Activated naive CD4-positive, alpha-beta T cell treated with anti-CD3 and anti-CD28 coated beads for 36 hours (primary cell): Measurements from ENCODE around the gene GLCE. TPM values are rescaled to one million over a fixed set of nuclear protein-coding genes. Genes with fewer than 3 reads are reported as not detected.
"Not testable (repeated sequence)": the region's sequence is repeated elsewhere in the genome, so short reads cannot be mapped to it uniquely, and the experiment has no call there.

Source experiments
- CTCF ChIA-PET: fragments of 350-600 bp; sonication (Branson Sonifier 250); formaldehyde crosslinking; loops from one replicate; lab custom pipeline; 2021; ENCODE audit warnings: antibody characterized with exemption; lab: Charles Lee
- DNase-seq: peaks from one replicate; pipeline ENCODE4 v3.0.0-alpha.2; 2020
- H3K27ac Mint-ChIP-seq: one replicate; pipeline ENCODE4 v1.8.0; 2021; ENCODE audit warnings: mild to moderate bottlenecking, mixed read lengths
- H3K27me3 Mint-ChIP-seq: one replicate; pipeline ENCODE4 v1.8.0; 2021; ENCODE audit warnings: low read depth, mixed read lengths
- H3K36me3 Mint-ChIP-seq: one replicate; pipeline ENCODE4 v1.8.0; 2021; ENCODE audit warnings: low read depth, mixed read lengths
- H3K4me1 Mint-ChIP-seq: one replicate; pipeline ENCODE4 v1.8.0; 2021; ENCODE audit warnings: low read depth, mixed read lengths
- H3K4me3 Mint-ChIP-seq: one replicate; pipeline ENCODE4 v1.8.0; 2021; ENCODE audit warnings: mild to moderate bottlenecking, moderate library complexity, mixed read lengths
- H3K9me3 Mint-ChIP-seq: one replicate; pipeline ENCODE4 v1.8.0; 2021; ENCODE audit warnings: mixed read lengths
- intact Hi-C: fragments of 100-400 bp; cut with micrococcal nuclease; formaldehyde crosslinking; loops from one replicate; pipeline ENCODE4 v1.15.1; 2023
- total RNA-seq, 2 experiments: library from RNA; stranded (reverse); gene quantifications; one replicate each; pipeline ENCODE4 v1.2.3, GENCODE V29; 2021

Gene GLCE
- total RNA-seq, 2 experiments from 2014 or later = 2.5 to 2.6 TPM

DNA sequence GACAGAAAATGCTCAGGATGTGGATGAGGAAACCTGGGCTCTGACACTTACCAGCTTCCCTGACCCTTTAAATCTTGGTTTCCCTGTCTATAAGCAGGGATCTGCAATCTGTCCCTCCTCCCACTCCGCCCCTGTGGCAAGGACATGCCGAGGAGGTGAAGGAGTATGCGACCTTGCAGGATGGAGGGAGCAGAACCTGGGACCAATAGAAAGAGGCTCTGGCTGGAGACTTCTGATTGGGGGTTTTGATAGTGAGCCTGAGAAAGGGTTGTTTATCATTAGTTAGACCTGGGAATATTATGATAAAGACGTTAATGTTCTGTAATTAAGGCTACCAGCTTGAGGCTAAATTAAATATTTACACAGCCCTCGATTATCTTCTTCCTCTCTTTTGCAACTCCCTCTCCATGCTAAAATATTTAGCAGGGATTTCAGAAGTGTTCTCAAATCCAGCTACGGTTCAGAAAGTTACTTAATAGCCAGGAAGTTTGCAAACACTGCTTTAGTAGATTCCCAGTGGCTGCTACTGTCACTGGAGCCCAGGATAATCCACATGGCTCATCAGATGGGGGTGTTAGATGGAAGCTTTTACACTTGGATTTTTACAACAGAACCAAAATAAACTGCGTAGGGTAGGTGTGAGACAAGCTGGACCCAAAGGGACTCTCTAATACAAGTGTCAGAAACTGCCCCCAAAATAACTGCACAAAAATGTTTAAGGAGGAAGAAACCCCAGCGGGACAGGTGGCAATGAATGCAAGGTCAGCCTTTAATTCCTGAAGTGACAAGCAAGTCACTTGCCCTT lies 129.1 kb downstream of the GLCE start:
- Mint-ChIP-seq H3K36me3 (no peaks in the 10 kb centered on the region), H3K27ac (no peak overlapping the region), H3K27me3 (peaks cover 3% of the 10 kb centered on the region), H3K4me1 (no peaks in the 10 kb centered on the region), H3K9me3 (no peaks in the 10 kb centered on the region), H3K4me3 (no peak overlapping the region)
- intact Hi-C loops = no loop called here
- CTCF ChIA-PET = interaction anchor here (0.6 to 1.2 kb wide), 2 partner anchors 87 to 122 kb away, joined by 3 to 4 read pairs; no protein-coding TSS in a partner anchor
- DNase-seq = no peak

DNA sequence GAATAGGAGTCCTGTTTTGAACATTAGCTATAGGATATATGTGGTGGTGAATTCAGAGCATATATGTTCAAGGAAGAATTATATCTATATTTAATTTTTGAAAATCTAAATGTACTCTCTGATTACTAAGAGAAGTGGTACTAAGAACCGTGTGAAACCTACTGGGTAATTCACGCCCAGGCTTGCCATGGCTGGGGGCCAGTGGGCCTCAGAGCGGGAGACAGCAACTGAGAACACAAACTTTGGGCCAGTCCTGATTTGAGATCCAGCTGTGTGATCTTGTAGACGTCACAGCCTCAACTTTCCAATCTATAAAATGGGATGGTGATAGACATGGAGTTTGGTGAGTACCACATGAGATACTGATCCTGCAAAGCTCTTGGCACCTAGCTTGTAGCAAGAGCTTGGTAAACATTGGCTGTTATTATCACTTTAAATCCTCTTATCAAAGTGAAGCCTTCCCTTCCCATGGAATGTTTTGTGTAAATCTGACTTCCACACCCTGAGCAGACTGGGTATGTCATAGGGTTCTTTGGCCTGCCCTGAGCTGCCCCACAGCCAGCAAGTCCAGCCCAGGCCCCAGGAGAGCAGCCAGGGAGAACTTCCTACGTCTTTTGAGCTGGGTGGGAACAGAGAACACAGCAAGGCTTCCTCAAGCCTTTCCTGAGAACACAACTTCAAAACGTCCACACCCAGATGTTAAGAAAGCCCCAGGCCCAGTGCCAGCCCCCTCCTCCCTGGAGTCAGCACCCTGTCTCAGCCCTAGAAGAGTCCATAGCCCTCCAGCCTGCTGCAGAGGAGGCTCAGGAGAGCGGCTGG lies 130.1 kb downstream of the GLCE start:
- no peaks in the 10 kb centered on the region for H3K36me3 Mint-ChIP-seq

DNA sequence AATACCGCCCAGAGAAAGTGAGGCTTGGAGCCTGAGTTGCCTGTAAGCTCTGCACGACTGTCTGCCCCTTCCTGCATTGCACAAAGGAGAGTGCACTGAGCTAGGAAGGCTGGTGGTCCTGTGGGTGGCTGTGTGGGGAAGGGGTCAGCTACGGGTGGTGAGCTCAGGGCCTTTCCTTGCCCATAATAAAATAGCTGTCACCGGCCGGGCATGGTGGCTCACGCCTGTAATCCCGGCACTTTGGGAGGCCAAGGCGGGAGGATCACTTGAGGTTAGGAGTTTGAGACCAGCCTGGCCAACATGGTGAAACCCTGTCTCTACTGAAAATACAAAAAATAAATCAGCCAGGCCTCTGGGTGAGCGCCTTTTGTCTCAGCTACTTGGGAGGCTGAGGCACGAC lies 131.2 kb downstream of the GLCE start:
- DNase-seq, H3K4me1 Mint-ChIP-seq, H3K27me3 Mint-ChIP-seq, H3K9me3 Mint-ChIP-seq, H3K36me3 Mint-ChIP-seq, H3K27ac Mint-ChIP-seq, intact Hi-C loops, CTCF ChIA-PET, H3K4me3 Mint-ChIP-seq: not testable (repeated sequence)

More for the DNA sequence above, 130.1 kb downstream of the GLCE start:
- no peak overlapping the region for H3K27ac Mint-ChIP-seq
- CTCF ChIA-PET = interaction anchor here (0.7 kb wide), 1 partner anchor 24 kb away, joined by 3 read pairs; no protein-coding TSS in a partner anchor
- no peaks in the 10 kb centered on the region for H3K9me3 Mint-ChIP-seq
- no peak overlapping the region for H3K4me3 Mint-ChIP-seq
- DNase-seq = no peak
- H3K27me3 Mint-ChIP-seq = peaks cover 3% of the 10 kb centered on the region
- intact Hi-C loops = no loop called here
- H3K4me1 Mint-ChIP-seq = no peaks in the 10 kb centered on the region

DNA sequence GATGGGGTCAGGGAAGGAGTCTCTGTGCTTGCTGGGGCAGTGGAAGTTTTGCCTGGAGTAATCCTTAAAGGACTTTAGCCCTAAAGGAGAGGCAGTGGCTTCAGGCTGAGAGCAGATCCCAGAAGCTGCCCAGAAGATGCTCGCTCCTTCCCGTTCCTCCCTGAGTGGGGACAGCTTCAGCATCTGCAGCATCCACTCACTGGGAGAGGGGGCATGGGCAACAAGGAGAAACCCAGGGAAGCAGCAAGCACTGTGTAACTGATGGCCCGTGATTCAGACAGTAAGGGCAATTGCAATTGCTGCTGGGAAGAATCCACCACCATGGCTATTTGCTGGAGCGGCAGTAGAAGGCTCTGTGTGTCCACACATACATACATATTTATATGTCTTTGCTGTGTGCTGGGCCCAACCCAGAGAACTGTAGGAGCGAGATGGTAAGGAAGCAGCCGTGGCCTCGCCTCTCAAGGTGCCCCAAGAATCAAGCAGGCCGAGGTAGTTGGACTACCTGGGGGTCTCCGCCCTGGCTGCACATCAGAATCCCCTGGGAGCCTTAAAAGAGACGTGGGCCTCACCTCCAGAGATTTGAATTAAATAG lies 132.5 kb downstream of the GLCE start:
- H3K9me3 Mint-ChIP-seq = no peaks in the 10 kb centered on the region
- CTCF ChIA-PET = interaction anchor here (0.6 kb wide), 1 partner anchor 146 kb away, joined by 6 read pairs; no protein-coding TSS in a partner anchor
- H3K4me1 Mint-ChIP-seq = no peaks in the 10 kb centered on the region
- H3K36me3 Mint-ChIP-seq = no peaks in the 10 kb centered on the region
- intact Hi-C loops = no loop called here
- no peak overlapping the region for H3K4me3 Mint-ChIP-seq
- H3K27me3 Mint-ChIP-seq = peaks cover 20% of the 10 kb centered on the region
- no peak for DNase-seq
- no peak overlapping the region for H3K27ac Mint-ChIP-seq

- H3K27ac Mint-ChIP-seq = no peak overlapping the region
- DNase-seq = no peak
- H3K36me3 Mint-ChIP-seq = no peaks in the 10 kb centered on the region
- peaks cover 1% of the 10 kb centered on the region for H3K4me1 Mint-ChIP-seq
- H3K4me3 Mint-ChIP-seq = no peak overlapping the region
- CTCF ChIA-PET = interaction anchor here (0.6 kb wide), 1 partner anchor 145 kb away, joined by 6 read pairs; no protein-coding TSS in a partner anchor
- H3K27me3 Mint-ChIP-seq = peaks cover 24% of the 10 kb centered on the region
- H3K9me3 Mint-ChIP-seq = no peaks in the 10 kb centered on the region
- intact Hi-C loops = no loop called here
Measured at GRCh38 chr15:69293741-69294615, 133.5 kb downstream of the GLCE start.

DNA sequence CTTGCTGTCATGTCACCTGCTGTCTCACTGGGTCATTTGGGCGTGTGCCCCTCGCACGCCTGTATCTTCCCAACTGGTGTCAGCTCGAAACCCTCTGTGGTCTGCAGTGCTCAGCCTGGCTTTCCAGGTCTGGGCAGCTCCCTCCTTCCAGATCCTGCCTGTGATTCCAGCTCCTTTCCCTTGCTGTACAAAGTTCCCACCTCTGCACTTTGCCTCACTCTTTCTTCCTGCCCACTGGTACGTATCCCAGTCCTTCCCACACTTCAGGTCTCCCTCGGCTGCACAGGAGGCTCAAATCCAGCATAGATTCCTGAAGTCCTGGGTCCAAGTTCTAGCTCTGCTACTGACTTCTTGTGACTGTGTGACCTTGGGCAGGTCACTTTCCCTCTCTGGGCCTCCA lies 136.2 kb downstream of the GLCE start:
- Mint-ChIP-seq H3K27ac (no peak overlapping the region), H3K27me3 (peaks cover 40% of the 10 kb centered on the region), H3K4me1 (peaks cover 1% of the 10 kb centered on the region), H3K36me3 (no peaks in the 10 kb centered on the region), H3K4me3 (no peak overlapping the region), H3K9me3 (no peaks in the 10 kb centered on the region)
- intact Hi-C loops = no loop called here
- no peak for DNase-seq
- CTCF ChIA-PET = interaction anchor here (0.6 kb wide), 1 partner anchor 61 kb away, joined by 3 read pairs; no protein-coding TSS in a partner anchor

DNA sequence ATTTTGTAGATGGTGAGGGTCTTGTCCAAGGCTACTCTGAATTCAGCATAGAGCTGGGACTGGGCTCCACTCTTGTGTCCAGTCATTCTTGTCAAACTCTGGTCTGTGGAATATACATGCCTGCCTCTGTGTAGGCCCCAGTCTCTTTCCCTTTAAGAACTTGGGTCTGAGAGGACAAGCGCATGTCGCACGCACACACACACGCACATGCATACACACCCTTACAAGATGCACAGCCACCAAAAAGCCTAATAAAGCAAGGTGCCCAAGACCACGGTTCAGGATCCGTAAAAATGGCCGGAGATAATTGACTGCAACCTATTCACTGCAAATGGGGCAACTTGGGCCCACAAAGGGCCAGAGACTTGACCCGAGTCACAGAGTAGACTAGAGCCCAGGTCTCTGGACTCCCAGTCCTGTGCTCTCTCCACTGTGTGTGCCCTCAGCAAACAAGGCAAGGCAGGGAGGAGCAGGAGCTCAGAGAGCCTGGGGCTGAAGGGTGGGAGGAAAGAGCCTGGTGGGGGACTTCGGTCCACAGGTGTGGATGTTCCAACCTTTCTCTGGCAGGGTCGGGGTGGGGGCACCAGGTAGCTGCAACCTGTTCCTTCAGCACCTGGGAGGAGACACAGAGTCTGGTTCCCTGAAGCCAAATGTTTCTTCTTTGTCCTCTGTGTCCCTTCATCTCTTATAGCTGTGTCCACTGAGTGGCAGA lies 137.4 kb downstream of the GLCE start:
- intact Hi-C loops = no loop called here
- H3K27me3 Mint-ChIP-seq = peaks cover 52% of the 10 kb centered on the region
- H3K36me3 Mint-ChIP-seq = no peaks in the 10 kb centered on the region
- DNase-seq = no peak
- CTCF ChIA-PET = no interaction called here
- H3K9me3 Mint-ChIP-seq = no peaks in the 10 kb centered on the region
- peak overlapping the region; percentile 14 for H3K4me3 Mint-ChIP-seq
- no peak overlapping the region for H3K27ac Mint-ChIP-seq
- H3K4me1 Mint-ChIP-seq = peaks cover 1% of the 10 kb centered on the region

DNA sequence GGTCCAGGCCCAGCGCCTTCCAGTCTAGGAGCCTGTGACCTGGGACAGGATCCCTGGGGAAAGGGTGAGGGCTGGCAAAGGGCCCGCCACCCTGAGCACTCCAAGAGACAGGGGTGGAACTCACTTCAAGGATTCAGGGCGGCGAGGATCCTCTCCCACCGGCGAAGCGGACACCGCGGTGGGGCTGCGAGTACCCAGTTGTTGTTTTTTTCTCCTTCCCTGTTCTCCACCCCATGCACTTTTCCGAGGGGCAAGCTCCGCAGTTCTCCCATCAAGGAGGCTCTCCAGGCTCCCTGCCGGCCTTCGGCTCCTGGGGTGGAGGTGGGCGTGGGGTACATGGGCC lies 137.9 kb downstream of the GLCE start:
- H3K36me3 Mint-ChIP-seq = no peaks in the 10 kb centered on the region
- peak overlapping the region; percentile 14 for H3K4me3 Mint-ChIP-seq

DNA sequence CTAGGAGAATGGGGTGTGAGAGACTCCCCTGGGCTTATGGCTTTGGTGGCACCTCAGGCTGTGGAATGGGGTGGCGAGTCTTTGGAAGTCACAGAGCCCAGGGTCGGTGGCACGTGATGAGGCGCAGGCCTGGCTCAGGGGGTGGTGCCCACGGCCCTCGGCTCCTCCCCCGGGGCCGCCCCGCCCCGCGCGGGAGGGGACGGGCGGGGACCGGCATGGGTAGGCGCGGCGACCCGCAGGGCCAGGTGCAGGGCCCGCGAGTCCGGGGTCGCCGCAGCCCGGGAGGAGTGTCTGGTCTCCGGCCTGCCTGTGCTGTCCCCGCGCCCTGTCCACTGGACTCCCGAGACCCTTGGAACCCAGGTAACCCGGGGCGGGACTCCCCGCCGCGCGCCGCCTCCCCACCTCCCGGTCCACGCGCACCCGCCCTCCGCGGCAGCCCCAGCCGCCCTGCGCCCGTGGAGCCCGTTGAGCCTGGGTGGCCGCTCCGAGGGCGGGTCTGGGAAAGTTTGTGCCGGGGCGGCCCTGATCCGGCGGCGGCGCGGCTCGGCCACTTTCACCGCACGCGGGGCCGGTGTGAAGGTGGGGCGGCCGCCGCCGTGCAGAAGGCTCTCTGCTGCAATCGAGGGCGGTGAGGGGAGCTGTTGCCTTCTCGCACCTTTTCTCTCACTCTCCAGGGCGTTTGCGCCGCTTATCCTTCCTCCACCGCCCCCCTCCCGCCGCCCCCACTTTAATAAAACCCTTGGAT lies 138.4 kb downstream of the GLCE start, which contains the start of gene PAQR5:
PAQR5 (plus strand) TSS at position 216 of the 745 bp plus-strand sequence. CDS start 61,169 bp downstream, outside the sequence.
- CTCF ChIA-PET = no interaction called here
- Mint-ChIP-seq H3K27me3 (peaks cover 56% of the 10 kb centered on the region), H3K4me1 (peaks cover 1% of the 10 kb centered on the region), H3K27ac (no peak within 1 kb of the TSS), H3K9me3 (no peaks in the 10 kb centered on the region), H3K36me3 (no peaks in the 10 kb centered on the region), H3K4me3 (peak within 1 kb of the TSS; percentile 14)
- no peak for DNase-seq
- intact Hi-C loops = no loop called here

More for the DNA sequence above, 137.9 kb downstream of the GLCE start:
- H3K27me3 Mint-ChIP-seq = peaks cover 56% of the 10 kb centered on the region
- CTCF ChIA-PET = no interaction called here
- intact Hi-C loops = no loop called here
- H3K27ac Mint-ChIP-seq = no peak overlapping the region
- peaks cover 1% of the 10 kb centered on the region for H3K4me1 Mint-ChIP-seq
- H3K9me3 Mint-ChIP-seq = no peaks in the 10 kb centered on the region
- DNase-seq = no peak

DNA sequence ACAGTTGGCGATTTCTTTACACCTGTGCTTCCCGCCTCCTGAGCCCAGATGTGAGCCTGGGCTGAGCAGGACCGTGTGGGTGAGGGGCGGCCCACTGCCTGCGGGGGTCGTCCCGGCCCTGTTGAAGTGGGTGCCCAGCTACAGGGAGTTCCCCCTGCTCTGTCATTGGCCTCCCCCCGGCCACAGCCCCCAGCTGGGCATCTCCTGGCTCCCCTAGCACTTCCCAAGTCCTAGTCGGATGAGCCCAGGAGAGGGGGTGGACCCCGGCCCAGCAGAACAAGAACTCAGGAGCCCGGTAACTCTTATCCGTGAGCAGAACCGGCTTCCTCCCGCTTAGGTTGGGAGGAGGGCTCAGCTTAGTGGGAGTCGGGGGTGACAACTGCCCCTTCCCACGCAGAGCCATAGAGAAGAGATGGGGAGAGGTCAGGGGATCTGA lies 139.0 kb downstream of the GLCE start:
- intact Hi-C loops = no loop called here
- H3K4me3 Mint-ChIP-seq = no peak overlapping the region
- CTCF ChIA-PET = no interaction called here

More for the DNA sequence above, 139.0 kb downstream of the GLCE start:
- H3K27ac Mint-ChIP-seq = no peak overlapping the region
- H3K4me1 Mint-ChIP-seq = peaks cover 1% of the 10 kb centered on the region
- H3K27me3 Mint-ChIP-seq = peaks cover 53% of the 10 kb centered on the region
- no peaks in the 10 kb centered on the region for H3K9me3 Mint-ChIP-seq
- no peak for DNase-seq
- no peaks in the 10 kb centered on the region for H3K36me3 Mint-ChIP-seq
